B cell (primary cell): ENCODE data around the gene ZNF358.

ENCODE experiments used
- CTCF ChIP-seq: fragments of 200-600 bp; IDR thresholded peaks from one replicate; pipeline ENCODE4 v1.8.0; 2022; ENCODE audit warnings: antibody characterized with exemption, mild to moderate bottlenecking
- EZH2 ChIP-seq: IDR thresholded peaks from 2 replicates; pipeline ENCODE4 v1.6.1; 2012; ENCODE audit warnings: borderline replicate concordance, low read depth, mild to moderate bottlenecking, moderate library complexity, low read length; ENCODE audit not compliant: insufficient read depth, poor library complexity, severe bottlenecking

- no peak for TF ChIP-seq CTCF
- no peak for TF ChIP-seq EZH2
Observed at GRCh38 chr19:7480970-7481255, 35.0 kb upstream of the ZNF358 start.
